Measurements from ENCODE around the gene SMOC2. TPM values are rescaled to one million over a fixed set of nuclear protein-coding genes. Genes with fewer than 3 reads are reported as not detected.
"Not testable (repeated sequence)": the region's sequence is repeated elsewhere in the genome, so short reads cannot be mapped to it uniquely, and the experiment has no call there.

Gene SMOC2
- total and polyA plus RNA-seq, 4 experiments from 2014 or later = not detected

GRCh38 chr6:168675375-168675774, 234.4 kb downstream of the SMOC2 start:
- Mint-ChIP-seq H3K27me3 (peaks cover 0 to 1% of the 10 kb centered on the region in 2 donors), H3K36me3 (no peaks in the 10 kb centered on the region), H3K27ac (no peak overlapping the region), H3K9me3 (peaks cover 0 to 2% (median 0%) of the 10 kb centered on the region in 8 donors), H3K4me3 (no peak overlapping the region), H3K4me1 (no peaks in the 10 kb centered on the region)
- ChIA-PET CTCF (ENCODE audit: partially characterized antibody) (no interaction called here), POLR2A (ENCODE audit: partially characterized antibody) (no interaction called here)
- no peak for DNase-seq
- Histone ChIP-seq H3K27me3 (ENCODE audit: insufficient read depth, low read length) (no peaks in the 10 kb centered on the region), H3K9me3 (ENCODE audit: control insufficient read depth in 1 of 2, low read length in 2 of 2) (no peaks in the 10 kb centered on the region), H3K27ac (ENCODE audit: low read depth, low read length) (no peak overlapping the region), H3K4me1 (ENCODE audit: insufficient read depth, low read length) (no peaks in the 10 kb centered on the region), H3K36me3 (ENCODE audit: insufficient read depth, low read length) (no peaks in the 10 kb centered on the region), H3K4me3 (ENCODE audit: low read length in 2 of 2) (no peak overlapping the region)
- intact Hi-C loops (cut with micrococcal nuclease) = no loop called here

- Histone ChIP-seq H3K36me3 (ENCODE audit: insufficient read depth, low read length) (no peaks in the 10 kb centered on the region), H3K27ac (ENCODE audit: low read depth, low read length) (no peak overlapping the region), H3K4me1 (ENCODE audit: insufficient read depth, low read length) (no peaks in the 10 kb centered on the region), H3K27me3 (ENCODE audit: insufficient read depth, low read length) (no peaks in the 10 kb centered on the region), H3K9me3 (ENCODE audit: control insufficient read depth in 1 of 2, low read length in 2 of 2) (no peaks in the 10 kb centered on the region), H3K4me3 (ENCODE audit: low read length in 2 of 2) (no peak overlapping the region)
- intact Hi-C loops (cut with micrococcal nuclease) = no loop called here
- ChIA-PET CTCF (ENCODE audit: partially characterized antibody) (no interaction called here), POLR2A (ENCODE audit: partially characterized antibody) (no interaction called here)
- peaks cover 0 to 1% of the 10 kb centered on the region in 2 donors for H3K27me3 Mint-ChIP-seq
- H3K4me3 Mint-ChIP-seq = no peak overlapping the region
- H3K9me3 Mint-ChIP-seq = peaks cover 0 to 2% (median 0%) of the 10 kb centered on the region in 8 donors
- no peaks in the 10 kb centered on the region for H3K36me3 Mint-ChIP-seq
- H3K27ac Mint-ChIP-seq = no peak overlapping the region
- no peak for DNase-seq
- no peaks in the 10 kb centered on the region for H3K4me1 Mint-ChIP-seq
Observed at GRCh38 chr6:168675933-168676551, 235.1 kb downstream of the SMOC2 start.

GRCh38 chr6:168676552-168677322, 235.8 kb downstream of the SMOC2 start:
- CTCF ChIA-PET (ENCODE audit: partially characterized antibody) = no interaction called here
- Histone ChIP-seq H3K36me3 (ENCODE audit: insufficient read depth, low read length) (no peaks in the 10 kb centered on the region), H3K27me3 (ENCODE audit: insufficient read depth, low read length) (no peaks in the 10 kb centered on the region), H3K4me3 (ENCODE audit: low read length in 2 of 2) (no peak overlapping the region), H3K9me3 (ENCODE audit: control insufficient read depth in 1 of 2, low read length in 2 of 2) (no peaks in the 10 kb centered on the region), H3K27ac (ENCODE audit: low read depth, low read length) (no peak overlapping the region), H3K4me1 (ENCODE audit: insufficient read depth, low read length) (no peaks in the 10 kb centered on the region)
- Mint-ChIP-seq H3K27ac (no peak overlapping the region), H3K27me3 (peaks cover 0 to 1% of the 10 kb centered on the region in 2 donors), H3K4me3 (no peak overlapping the region), H3K4me1 (no peaks in the 10 kb centered on the region), H3K9me3 (peaks cover 0 to 2% (median 0%) of the 10 kb centered on the region in 8 donors), H3K36me3 (no peaks in the 10 kb centered on the region)
- POLR2A ChIA-PET (ENCODE audit: partially characterized antibody) = no interaction called here
- no peak for DNase-seq
- intact Hi-C loops (cut with micrococcal nuclease) = no loop called here

GRCh38 chr6:168677323-168677781, 236.4 kb downstream of the SMOC2 start:
- H3K4me3 ChIP-seq (ENCODE audit: low read length in 2 of 2); H3K27ac Mint-ChIP-seq; DNase-seq; H3K27me3 ChIP-seq (ENCODE audit: insufficient read depth, low read length); H3K36me3 ChIP-seq (ENCODE audit: insufficient read depth, low read length); CTCF ChIA-PET (ENCODE audit: partially characterized antibody); H3K4me3 Mint-ChIP-seq; intact Hi-C loops (cut with micrococcal nuclease); H3K9me3 Mint-ChIP-seq; H3K4me1 Mint-ChIP-seq; H3K36me3 Mint-ChIP-seq; H3K4me1 ChIP-seq (ENCODE audit: insufficient read depth, low read length); H3K27me3 Mint-ChIP-seq; POLR2A ChIA-PET (ENCODE audit: partially characterized antibody); H3K9me3 ChIP-seq (ENCODE audit: control insufficient read depth in 1 of 2, low read length in 2 of 2); H3K27ac ChIP-seq (ENCODE audit: low read depth, low read length): not testable (repeated sequence)

- Mint-ChIP-seq H3K9me3 (peaks cover 0 to 2% (median 0%) of the 10 kb centered on the region in 8 donors), H3K27me3 (peaks cover 0 to 1% of the 10 kb centered on the region in 2 donors), H3K4me1 (no peaks in the 10 kb centered on the region), H3K27ac (no peak overlapping the region), H3K36me3 (no peaks in the 10 kb centered on the region), H3K4me3 (no peak overlapping the region)
- Histone ChIP-seq H3K4me1 (ENCODE audit: insufficient read depth, low read length) (no peaks in the 10 kb centered on the region), H3K4me3 (ENCODE audit: low read length in 2 of 2) (no peak overlapping the region), H3K36me3 (ENCODE audit: insufficient read depth, low read length) (no peaks in the 10 kb centered on the region), H3K9me3 (ENCODE audit: control insufficient read depth in 1 of 2, low read length in 2 of 2) (no peaks in the 10 kb centered on the region), H3K27me3 (ENCODE audit: insufficient read depth, low read length) (no peaks in the 10 kb centered on the region), H3K27ac (ENCODE audit: low read depth, low read length) (no peak overlapping the region)
- intact Hi-C loops (cut with micrococcal nuclease) = no loop called here
- no peak for DNase-seq
- CTCF ChIA-PET (ENCODE audit: partially characterized antibody) = no interaction called here
- POLR2A ChIA-PET (ENCODE audit: partially characterized antibody) = no interaction called here
Observed at GRCh38 chr6:168678077-168678476, 237.1 kb downstream of the SMOC2 start.

GRCh38 chr6:168678588-168678987, 237.6 kb downstream of the SMOC2 start:
- ChIA-PET POLR2A (ENCODE audit: partially characterized antibody) (no interaction called here), CTCF (ENCODE audit: partially characterized antibody) (no interaction called here)
- no peak overlapping the region for H3K27ac ChIP-seq (ENCODE audit: low read depth, low read length)
- peaks cover 0 to 1% of the 10 kb centered on the region in 2 donors for H3K27me3 Mint-ChIP-seq
- no peaks in the 10 kb centered on the region for H3K4me1 Mint-ChIP-seq
- DNase-seq = no peak
- no peaks in the 10 kb centered on the region for H3K9me3 ChIP-seq (ENCODE audit: control insufficient read depth in 1 of 2, low read length in 2 of 2)
- H3K27ac Mint-ChIP-seq = peak overlapping the region in 1 of 7 donors; percentile 17
- no peak overlapping the region for H3K4me3 ChIP-seq (ENCODE audit: low read length in 2 of 2)
- no peaks in the 10 kb centered on the region for H3K27me3 ChIP-seq (ENCODE audit: insufficient read depth, low read length)
- peaks cover 0 to 2% (median 0%) of the 10 kb centered on the region in 8 donors for H3K9me3 Mint-ChIP-seq
- no peak overlapping the region for H3K4me3 Mint-ChIP-seq
- H3K4me1 ChIP-seq (ENCODE audit: insufficient read depth, low read length) = no peaks in the 10 kb centered on the region
- H3K36me3 ChIP-seq (ENCODE audit: insufficient read depth, low read length) = no peaks in the 10 kb centered on the region
- H3K36me3 Mint-ChIP-seq = no peaks in the 10 kb centered on the region
- intact Hi-C loops (cut with micrococcal nuclease) = no loop called here

GRCh38 chr6:168681748-168682147, 240.8 kb downstream of the SMOC2 start:
- CTCF ChIA-PET (ENCODE audit: partially characterized antibody) = no interaction called here
- no peak overlapping the region for H3K27ac Mint-ChIP-seq
- H3K36me3 ChIP-seq (ENCODE audit: insufficient read depth, low read length) = no peaks in the 10 kb centered on the region
- no peaks in the 10 kb centered on the region for H3K36me3 Mint-ChIP-seq
- H3K27me3 ChIP-seq (ENCODE audit: insufficient read depth, low read length) = no peaks in the 10 kb centered on the region
- no peak overlapping the region for H3K27ac ChIP-seq (ENCODE audit: low read depth, low read length)
- H3K27me3 Mint-ChIP-seq = peaks cover 0 to 8% of the 10 kb centered on the region in 2 donors
- H3K9me3 Mint-ChIP-seq = peaks cover 0 to 2% (median 0%) of the 10 kb centered on the region in 8 donors
- H3K4me3 Mint-ChIP-seq = no peak overlapping the region
- H3K9me3 ChIP-seq (ENCODE audit: control insufficient read depth in 1 of 2, low read length in 2 of 2) = no peaks in the 10 kb centered on the region
- intact Hi-C loops (cut with micrococcal nuclease) = no loop called here
- POLR2A ChIA-PET (ENCODE audit: partially characterized antibody) = no interaction called here
- no peaks in the 10 kb centered on the region for H3K4me1 ChIP-seq (ENCODE audit: insufficient read depth, low read length)
- no peak overlapping the region for H3K4me3 ChIP-seq (ENCODE audit: low read length in 2 of 2)
- H3K4me1 Mint-ChIP-seq = no peaks in the 10 kb centered on the region
- no peak for DNase-seq
